ENCODE data around the gene GINS1.
A peak's percentile ranks its signal among the peaks of the same experiment; 100 is the strongest.
"Not testable (repeated sequence)": the region's sequence is repeated elsewhere in the genome, so short reads cannot be mapped to it uniquely, and the experiment has no call there.

Gene GINS1

GRCh38 chr20:25390538-25391528 lies 16.6 kb upstream of the GINS1 start, which contains the start of gene ABHD12:
ABHD12 (minus strand) TSS chr20:25390835; CDS start chr20:25390703, 132 bp downstream.
- DNase-seq: peak; percentile 73

- no peak for DNase-seq
These were observed 13.2 kb upstream of the GINS1 start for GRCh38 chr20:25394276-25394675.

- no peak for DNase-seq
These were observed 12.5 kb upstream of the GINS1 start for GRCh38 chr20:25394996-25395395.

DNA sequence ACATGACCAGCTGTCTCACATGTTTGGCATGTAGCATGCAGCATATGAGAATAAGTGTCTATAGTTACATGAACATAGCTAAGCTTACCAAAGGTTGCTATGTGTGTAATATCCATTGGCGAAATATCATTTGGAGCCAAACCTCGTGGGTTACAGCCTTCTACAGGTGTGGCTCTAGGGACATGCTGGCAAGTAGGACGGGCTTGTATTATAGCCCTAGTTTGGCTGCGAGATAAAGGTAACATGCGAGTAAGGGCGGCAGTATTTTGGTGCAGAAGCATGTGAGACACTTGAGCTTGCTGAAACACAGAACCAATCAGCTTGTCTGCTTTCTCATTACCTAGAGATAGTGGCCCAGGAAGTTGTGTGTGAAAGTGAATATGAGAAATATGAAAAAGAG lies 10.4 kb upstream of the GINS1 start:
- DNase-seq: no peak

- DNase-seq: no peak
These were observed 9.7 kb upstream of the GINS1 start for GRCh38 chr20:25397821-25398220.

DNA sequence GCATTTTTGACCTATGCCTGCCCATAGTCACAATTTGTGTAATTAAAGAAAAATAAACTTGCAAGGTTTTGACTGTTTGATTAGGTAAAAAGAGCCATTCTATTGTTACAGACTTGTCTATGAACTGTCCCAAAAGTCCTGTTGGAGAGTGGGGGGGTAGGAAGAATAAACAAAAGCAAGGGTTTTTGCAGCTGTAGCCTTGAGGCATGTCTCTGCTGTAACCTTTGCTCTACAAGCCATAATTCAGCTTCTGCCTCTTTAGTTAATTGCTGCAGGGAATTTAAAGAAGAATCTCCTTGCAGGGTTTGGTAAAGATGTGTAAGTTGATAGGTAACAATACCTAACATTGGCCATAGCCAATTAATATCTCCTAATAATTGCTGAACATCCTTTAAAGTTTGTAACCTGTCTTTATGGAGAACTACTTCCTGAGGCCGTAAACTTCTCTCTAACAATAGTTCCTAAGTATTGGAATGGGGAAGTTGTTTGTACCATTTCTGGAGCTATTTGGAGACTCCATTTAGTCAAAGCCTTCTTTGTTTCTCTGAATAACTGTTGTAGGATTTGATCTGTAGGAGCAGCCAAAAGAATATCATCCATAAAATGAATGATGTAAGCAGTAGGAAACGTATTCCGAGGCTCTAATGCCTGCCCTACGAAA lies 9.0 kb upstream of the GINS1 start:
- DNase-seq: no peak

- DNase-seq: peak; percentile 37
These were observed 8.4 kb upstream of the GINS1 start for GRCh38 chr20:25399037-25399430.

DNA sequence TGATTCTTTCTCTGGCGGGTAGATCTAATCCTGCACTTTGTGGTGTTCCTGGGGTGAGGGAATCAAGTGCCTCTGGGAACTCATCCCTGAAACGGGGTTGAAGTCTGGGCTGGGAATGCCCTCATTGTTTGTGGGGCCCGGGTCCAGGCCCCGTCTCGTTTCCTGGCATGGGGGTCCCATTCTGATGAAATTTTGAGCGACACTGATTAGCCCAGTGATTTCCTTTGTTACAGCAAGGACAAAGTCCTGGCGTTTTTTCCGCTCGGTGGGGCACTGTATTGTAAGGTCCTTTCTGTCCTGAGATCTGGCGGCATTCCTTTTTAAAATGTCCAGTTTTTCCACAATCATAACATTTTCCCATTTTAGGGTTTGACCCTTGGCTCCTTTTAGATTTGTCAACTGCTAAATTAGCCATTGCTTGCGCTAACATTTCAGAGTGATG lies 7.2 kb upstream of the GINS1 start:
- not testable (repeated sequence) for DNase-seq

DNA sequence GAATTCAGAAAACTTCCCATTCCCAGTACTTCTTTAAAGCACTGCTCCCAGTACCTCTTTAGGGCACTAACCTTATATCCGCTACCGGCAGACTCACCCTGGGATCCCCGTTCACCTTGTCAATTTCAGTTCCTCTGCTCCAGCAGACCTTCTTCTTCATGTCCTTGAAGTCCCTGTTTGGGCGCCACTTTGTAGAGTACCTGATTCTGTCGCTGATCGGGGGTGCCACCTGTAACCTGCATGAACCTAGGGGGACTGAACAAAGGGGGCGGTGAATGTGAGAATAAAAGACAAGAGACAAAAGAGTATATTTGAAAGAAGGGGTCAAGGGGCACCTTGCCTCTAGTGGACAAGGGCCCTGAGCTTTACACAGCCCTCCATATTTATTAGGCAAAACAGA lies 4.9 kb upstream of the GINS1 start:
- no peak for DNase-seq

DNA sequence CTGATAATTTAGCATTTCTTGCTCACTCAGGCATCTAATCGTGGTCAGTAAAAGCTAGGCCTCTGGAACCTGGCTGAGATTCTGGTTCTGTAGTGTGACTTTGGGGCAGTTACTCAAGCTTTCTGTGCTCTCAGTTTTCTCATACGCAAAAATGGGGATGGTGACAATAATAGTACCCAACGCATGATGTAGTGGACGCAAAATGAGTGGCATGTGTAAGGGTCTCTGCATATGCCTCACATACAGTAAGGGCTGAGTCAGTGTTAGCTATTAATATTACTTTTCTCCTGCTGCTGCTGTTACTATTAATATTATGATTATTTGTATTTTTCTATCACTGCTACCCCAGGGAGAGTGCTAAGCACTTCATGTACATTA lies 686 bp downstream of the GINS1 start:
- no peak for DNase-seq

DNA sequence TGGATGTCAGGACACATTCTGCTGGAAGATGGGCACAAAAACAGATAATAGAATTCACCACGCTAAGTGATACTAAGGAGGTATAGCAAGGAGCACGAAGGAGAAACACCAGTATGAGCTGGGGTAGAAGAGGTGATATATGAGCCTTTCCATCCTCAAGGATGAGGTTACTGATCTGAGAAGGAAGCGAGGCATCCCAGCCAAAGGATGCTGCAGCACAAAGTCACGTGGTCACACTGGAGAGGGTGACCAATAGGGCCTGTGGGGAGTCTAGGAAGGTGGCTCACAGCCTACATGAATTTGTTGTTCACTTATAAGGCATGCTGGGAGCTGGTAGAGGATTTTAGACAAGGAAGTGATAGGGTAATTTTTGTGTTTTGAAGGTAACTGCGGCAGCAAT lies 1.4 kb downstream of the GINS1 start:
- no peak for DNase-seq

DNA sequence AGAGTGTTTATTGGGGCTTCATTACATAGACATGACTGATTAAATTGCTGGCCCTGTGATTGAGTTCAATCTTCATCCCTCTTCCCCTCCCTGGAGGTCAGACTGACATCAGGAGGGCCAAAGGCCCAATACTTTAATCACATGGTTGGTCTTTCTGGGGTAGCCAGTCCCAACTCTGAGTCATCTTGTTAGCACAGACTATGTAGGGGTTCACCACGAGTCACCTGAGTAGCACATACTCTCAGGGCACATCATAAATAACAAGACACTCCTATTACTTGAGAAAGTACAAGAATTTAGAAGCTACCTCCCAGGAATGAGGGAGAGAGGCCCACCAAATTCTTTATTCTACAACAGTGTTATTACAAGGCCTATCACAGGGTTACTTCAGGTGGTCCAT lies 11.3 kb downstream of the GINS1 start:
- DNase-seq: no peak

GRCh38 chr20:25421102-25421501 lies 13.6 kb downstream of the GINS1 start:
- no peak for DNase-seq

GRCh38 chr20:25422032-25422431 lies 14.6 kb downstream of the GINS1 start:
- no peak for DNase-seq

- DNase-seq: no peak
These were observed 17.1 kb downstream of the GINS1 start for GRCh38 chr20:25424536-25424935.

DNA sequence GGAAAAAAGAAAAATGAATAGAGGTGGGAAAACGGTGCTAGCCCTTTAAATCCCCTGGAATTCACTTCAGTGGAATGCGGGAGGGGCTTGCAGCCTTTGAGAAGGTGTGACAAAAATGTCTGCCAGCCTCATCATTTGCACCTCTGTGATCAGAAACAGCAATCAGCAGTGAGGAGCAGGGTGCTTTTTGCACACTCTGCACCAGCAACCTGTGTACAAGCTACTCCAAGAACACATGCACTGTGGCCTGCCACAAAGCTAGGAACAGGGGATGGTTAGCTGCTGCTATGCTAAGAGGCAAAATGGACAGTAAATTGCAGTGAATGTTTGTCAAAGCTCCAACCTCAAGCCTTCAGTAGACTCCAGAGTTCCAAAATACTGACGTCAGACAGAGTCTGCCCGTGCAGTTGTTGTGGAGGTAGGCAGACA lies 29.7 kb downstream of the GINS1 start:
- no peak for DNase-seq

DNA sequence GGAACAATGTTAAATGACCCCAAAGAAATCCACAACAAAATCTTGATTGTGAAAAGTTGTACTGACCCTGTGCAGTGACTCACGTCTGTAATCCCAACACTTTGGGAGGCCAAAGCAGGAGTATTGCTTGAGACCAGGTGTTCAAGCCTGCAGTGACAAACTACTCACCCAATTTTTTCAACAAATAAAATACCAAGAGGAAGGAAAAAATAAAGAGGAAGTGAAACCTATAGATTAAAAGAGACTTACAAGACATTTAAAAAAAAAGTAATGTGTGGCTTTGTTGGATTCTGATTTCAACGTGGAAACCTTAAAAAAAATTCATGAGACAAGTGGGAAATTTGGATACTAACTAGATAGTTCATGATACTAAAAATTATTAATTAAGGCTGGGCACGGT lies 31.9 kb downstream of the GINS1 start:
- DNase-seq: no peak

DNA sequence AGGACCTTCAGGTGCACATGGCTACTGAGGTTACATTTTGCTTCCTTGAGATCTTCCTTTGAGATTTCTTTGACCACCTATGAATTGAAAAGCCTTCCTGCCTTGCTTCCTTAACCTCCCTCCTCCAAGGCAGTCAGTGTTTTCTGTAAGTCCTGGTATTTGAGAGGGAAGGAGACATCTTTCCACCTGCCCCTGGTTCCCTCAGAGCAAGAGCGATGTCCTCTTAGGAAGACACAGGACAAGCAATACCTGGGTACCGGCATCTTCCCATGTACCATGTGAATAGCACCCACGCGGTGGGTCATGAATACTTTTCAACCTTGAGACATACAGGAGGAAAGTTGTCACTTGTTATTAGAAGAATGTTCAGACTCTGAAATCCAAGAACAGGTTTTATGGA lies 37.1 kb downstream of the GINS1 start:
- DNase-seq: no peak

- DNase-seq: no peak
These were observed 40.2 kb downstream of the GINS1 start for GRCh38 chr20:25447671-25448070.

DNA sequence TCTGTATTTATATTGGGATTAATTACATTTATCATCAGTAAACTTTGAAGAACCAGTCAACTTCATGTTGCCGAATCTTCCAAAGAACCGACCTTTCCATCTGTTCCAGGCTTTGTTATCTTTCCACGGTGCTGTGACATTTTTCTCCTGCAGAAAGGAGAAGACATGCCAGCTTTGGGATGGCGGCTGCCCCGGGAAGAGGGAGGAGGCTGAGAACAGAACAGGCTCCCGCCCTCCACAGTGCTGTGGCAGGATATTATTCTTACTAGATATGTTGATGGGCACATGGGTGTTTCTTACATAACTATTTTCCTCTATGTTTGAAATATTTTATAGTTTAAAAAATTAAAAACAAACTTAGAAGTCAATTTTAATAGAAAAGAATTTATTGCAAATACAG lies 44.9 kb downstream of the GINS1 start:
- DNase-seq: no peak

DNA sequence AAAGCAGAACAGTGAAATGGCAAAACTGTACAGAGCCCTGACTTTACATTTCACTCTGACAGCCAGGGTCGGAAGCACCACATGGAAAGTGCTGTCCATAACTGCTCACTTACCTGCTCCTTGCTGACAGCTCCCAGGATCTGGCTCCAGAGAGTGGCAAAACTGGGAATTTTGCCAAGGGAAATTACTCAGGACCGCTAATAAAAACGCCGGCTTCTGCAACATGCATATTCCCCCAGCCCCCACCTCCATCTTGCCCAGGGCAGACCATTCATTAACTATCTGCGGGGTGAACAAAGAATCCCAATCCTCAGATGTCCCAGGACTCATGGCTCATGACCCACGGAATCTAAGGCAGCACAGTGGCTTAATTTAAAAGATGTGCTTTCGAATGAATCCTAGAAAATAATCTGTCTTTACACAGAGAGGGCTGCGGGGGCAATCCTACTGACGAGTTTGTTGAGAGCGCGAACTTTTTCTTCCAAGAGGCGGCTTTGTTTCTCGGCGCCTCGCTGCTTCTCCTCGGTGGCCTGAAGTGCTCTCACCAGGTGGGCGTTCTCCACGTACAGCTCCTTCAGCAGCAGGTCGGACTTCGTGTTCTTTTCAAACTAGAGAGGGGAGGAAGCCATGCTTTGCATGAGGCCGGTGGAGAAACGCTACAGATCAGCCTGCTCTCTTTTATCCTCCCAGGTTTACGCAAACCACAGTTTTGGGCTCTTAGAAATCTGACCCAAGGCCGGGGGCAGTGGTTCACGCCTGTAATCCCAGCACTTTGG lies 45.8 kb downstream of the GINS1 start:
- no peak for DNase-seq

- no peak for DNase-seq
These were observed 46.9 kb downstream of the GINS1 start for GRCh38 chr20:25454153-25454900.

Measured in NCI-H2081 treated with DMSO at 0.1 percent for 48 hours (cell line).